ENCODE data around the gene PGAP2. TPM values are rescaled to one million over a fixed set of nuclear protein-coding genes. Genes with fewer than 3 reads are reported as not detected.
A peak's percentile ranks its signal among the peaks of the same experiment; 100 is the strongest.

PGAP2 gene
- total and polyA plus RNA-seq, 2 donors (not counting 1 experiment from before 2014, with no cell fraction given): 20.5 to 47.1 TPM

DNA sequence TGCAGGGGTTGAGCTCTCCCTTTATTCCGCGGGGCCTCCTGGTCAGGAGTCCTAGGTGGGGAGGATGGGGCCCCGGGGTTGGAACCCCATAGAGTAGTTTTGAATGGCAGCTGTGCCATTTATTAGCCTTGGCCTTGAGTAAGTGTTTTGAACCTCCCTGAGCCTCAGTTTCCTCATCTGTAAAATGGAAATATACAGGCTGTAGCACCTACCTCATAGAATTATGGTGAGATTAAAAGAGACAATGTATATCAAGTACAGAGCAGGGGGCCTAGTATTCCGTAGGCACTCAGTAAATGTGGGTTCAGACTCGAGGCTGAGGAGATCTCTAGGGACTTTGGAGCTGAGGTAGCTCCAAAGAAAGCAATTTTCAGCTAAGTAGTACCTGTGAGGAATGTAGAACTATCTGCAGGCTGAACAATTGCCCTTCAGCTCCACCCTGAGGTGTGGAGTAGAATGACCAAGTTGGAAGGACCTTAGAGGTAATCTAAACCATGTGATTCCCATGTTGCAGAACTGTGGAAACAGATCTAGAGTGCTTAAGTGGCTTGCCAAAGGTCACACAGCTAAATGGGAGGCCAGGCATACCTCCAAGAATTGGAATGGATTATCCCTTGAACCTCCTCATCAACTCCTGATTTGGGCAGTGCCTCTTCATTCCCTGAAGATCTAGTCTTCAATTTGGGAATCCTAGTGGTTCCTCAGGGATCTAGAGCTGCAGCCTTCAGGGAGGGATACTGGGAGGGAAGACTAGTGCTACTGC lies 682 bp downstream of the PGAP2 start:
- intact Hi-C loops (cut with micrococcal nuclease): loop anchor here (1.0 to 5.0 kb wide), 4 partner anchors 12 to 47 kb away; partner anchors contain the start of gene NUP98

More for the DNA sequence above, 682 bp downstream of the PGAP2 start:
- no peaks in the 10 kb centered on the region for H3K9me3 ChIP-seq (ENCODE audit: control extremely low read depth in 1 of 3, control insufficient read depth in 2 of 3, insufficient read depth in 1 of 3, low read length in 2 of 3)
- H3K27ac ChIP-seq (ENCODE audit: low read length in 2 of 2): peak overlapping the region in 1 of 2 donors; percentile 59
- H3K4me1 ChIP-seq (ENCODE audit: control insufficient read depth in 2 of 2, insufficient read depth in 2 of 2, low read length in 2 of 2): peaks cover 6 to 17% of the 10 kb centered on the region in 2 donors
- Mint-ChIP-seq H3K4me1 (peaks cover 11% of the 10 kb centered on the region), H3K27me3 (no peaks in the 10 kb centered on the region), H3K27ac (peak overlapping the region; percentile 74), H3K9me3 (ENCODE audit: insufficient read depth) (no peaks in the 10 kb centered on the region), H3K4me3 (peak overlapping the region; percentile 98)
- TF ChIP-seq EZH2 (IDR thresholded peaks at IDR 0.05; ENCODE audit: borderline replicate concordance, insufficient read depth, low read depth, low read length, poor library complexity, severe bottlenecking): no peak
- TF ChIP-seq, protein P1, sequence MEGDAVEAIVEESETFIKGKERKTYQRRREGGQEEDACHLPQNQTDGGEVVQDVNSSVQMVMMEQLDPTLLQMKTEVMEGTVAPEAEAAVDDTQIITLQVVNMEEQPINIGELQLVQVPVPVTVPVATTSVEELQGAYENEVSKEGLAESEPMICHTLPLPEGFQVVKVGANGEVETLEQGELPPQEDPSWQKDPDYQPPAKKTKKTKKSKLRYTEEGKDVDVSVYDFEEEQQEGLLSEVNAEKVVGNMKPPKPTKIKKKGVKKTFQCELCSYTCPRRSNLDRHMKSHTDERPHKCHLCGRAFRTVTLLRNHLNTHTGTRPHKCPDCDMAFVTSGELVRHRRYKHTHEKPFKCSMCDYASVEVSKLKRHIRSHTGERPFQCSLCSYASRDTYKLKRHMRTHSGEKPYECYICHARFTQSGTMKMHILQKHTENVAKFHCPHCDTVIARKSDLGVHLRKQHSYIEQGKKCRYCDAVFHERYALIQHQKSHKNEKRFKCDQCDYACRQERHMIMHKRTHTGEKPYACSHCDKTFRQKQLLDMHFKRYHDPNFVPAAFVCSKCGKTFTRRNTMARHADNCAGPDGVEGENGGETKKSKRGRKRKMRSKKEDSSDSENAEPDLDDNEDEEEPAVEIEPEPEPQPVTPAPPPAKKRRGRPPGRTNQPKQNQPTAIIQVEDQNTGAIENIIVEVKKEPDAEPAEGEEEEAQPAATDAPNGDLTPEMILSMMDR (IDR thresholded peaks at IDR 0.05): peak; percentile 71
- CTCF ChIA-PET: interaction anchor here (0.6 to 8.7 kb wide), 34 partner anchors 9 to 264 kb away, joined by 3 to 85 read pairs (median 4); partner anchors contain the start of genes NUP98, RHOG and STIM1
- peak overlapping the region; percentile 91 to 99 (median 96) for H3K4me3 ChIP-seq (ENCODE audit: control extremely low read depth in 1 of 5, extremely low read depth in 1 of 5, insufficient read depth in 1 of 5, low read depth in 2 of 5, low read length in 4 of 5)
- H4K20me1 ChIP-seq (ENCODE audit: control insufficient read depth, insufficient read depth, low read length, poor library complexity, severe bottlenecking): no peaks in the 10 kb centered on the region
- ATAC-seq (ENCODE audit: low read depth) (peak; percentile 75), DNase-seq (peak; percentile 74)
- H2AFZ ChIP-seq (ENCODE audit: insufficient read depth, low read depth, low read length, poor library complexity, severe bottlenecking): peak overlapping the region; percentile 97
- H3K4me2 ChIP-seq (replicated peaks; ENCODE audit: low read depth, low read length, poor library complexity, severe bottlenecking): peak overlapping the region; percentile 98
- H3K79me2 ChIP-seq (ENCODE audit: control insufficient read depth, insufficient read depth, low read length): peaks cover 9% of the 10 kb centered on the region
- WGBS (ENCODE audit: insufficient coverage): 40% methylated on average over 2 of the region's 5 CpGs
- H3K27me3 ChIP-seq (replicated peaks in 1 of 4; ENCODE audit: control extremely low read depth in 1 of 4, control insufficient read depth in 3 of 4, insufficient read depth in 4 of 4, low read length in 3 of 4): no peaks in the 10 kb centered on the region
- H3K9ac ChIP-seq (ENCODE audit: low read length): peak overlapping the region; percentile 90
- H3K36me3 ChIP-seq (replicated peaks in 1 of 2; ENCODE audit: control extremely low read depth in 1 of 2, control insufficient read depth in 1 of 2, extremely low read depth in 1 of 2, insufficient read depth in 2 of 2, low read length in 1 of 2): no peaks in the 10 kb centered on the region
- POLR2A ChIA-PET: interaction anchor here (0.6 to 2.6 kb wide), 4 partner anchors 11 to 263 kb away, joined by 3 to 19 read pairs (median 3); partner anchors contain the start of gene RHOG

All from B cell (primary cell).